K562 (cell line): ENCODE results near the gene ANP32B. TPM values are rescaled to one million over a fixed set of nuclear protein-coding genes. Genes with fewer than 3 reads are reported as not detected.

ENCODE experiments used
- ATAC-seq: fragments of 200-7000 bp; cut with Tn5 transposase; 3 replicates; pipeline ENCODE4 v1.9.1; 2020; ENCODE audit warnings: moderate library complexity
- BruUV-seq: library from RNA; stranded (reverse); fragments of 400-500 nt; replicated peaks from 2 replicates; lab custom pipeline; 2021; lab: Mats Ljungman, UMichigan
- CTCF ChIA-PET: fragments of 300-600 bp; formaldehyde crosslinking; extraction: SDS; loops from one replicate; lab custom pipeline; 2021; ENCODE audit warnings: low intra/inter-chr PET ratio; lab: Yijun Ruan, JAX
- POLR2A ChIA-PET: fragments of 300-600, 350-650 bp; sonication (Branson Sonifier 250); formaldehyde crosslinking; extraction: SDS; loops from one replicate; lab custom pipeline; 2021; ENCODE audit warnings: antibody characterized with exemption, inconsistent platforms; lab: Yijun Ruan, JAX
- DNase-seq, 4 experiments: peaks; one replicate each; pipeline versions ENCODE4 v3.0.0 to v3.0.0-alpha.2; 2011 to 2018; ENCODE audit warnings: low spot score in 3 of 4, mixed read lengths in 3 of 4; ENCODE audit errors: extremely low read depth in 1 of 4
- FAIRE-seq: peaks from 2 replicates; lab custom pipeline; 2011; peaks lifted over from hg19 to GRCh38; lab: Jason Lieb, UNC
- H2AFZ ChIP-seq: 2 replicates; pipeline ENCODE4 v1.6.0; 2011; ENCODE audit warnings: low read depth, low read length, control low read depth, inconsistent platforms
- H3K27ac ChIP-seq: fragments of 200-600 bp; 3 replicates; pipeline ENCODE4 v1.8.0; 2011; ENCODE audit warnings: low read depth, mild to moderate bottlenecking, control low read depth, inconsistent platforms, low read length, moderate library complexity, mixed read lengths; ENCODE audit errors: extremely low read depth
- H3K27me3 ChIP-seq, 2 experiments: fragments of 300-600 bp in 1 of 2; 2 replicates in 1 of 2; 3 replicates in 1 of 2; pipeline versions ENCODE4 v1.6.0 to v1.8.0; 2011; ENCODE audit warnings: inconsistent platforms in 2 of 2, low read length in 2 of 2, mild to moderate bottlenecking in 1 of 2, mixed read lengths in 1 of 2, moderate library complexity in 1 of 2; ENCODE audit not compliant: control insufficient read depth in 2 of 2, insufficient read depth in 2 of 2
- H3K36me3 ChIP-seq: fragments of 300-600 bp; 3 replicates; pipeline ENCODE4 v1.8.0; 2011; ENCODE audit warnings: mild to moderate bottlenecking, low read length, inconsistent platforms; ENCODE audit not compliant: control insufficient read depth, insufficient read depth
- H3K4me1 ChIP-seq, 2 experiments: fragments of 200-600 bp in 1 of 2; replicated peaks in 1 of 2; 2 replicates in 1 of 2; 3 replicates in 1 of 2; pipeline versions ENCODE4 v1.5.1 to v1.8.0; 2011; ENCODE audit warnings: inconsistent platforms in 2 of 2, low read length in 2 of 2, mild to moderate bottlenecking in 1 of 2, mixed read lengths in 1 of 2, moderate library complexity in 1 of 2; ENCODE audit not compliant: control insufficient read depth in 2 of 2, insufficient read depth in 2 of 2
- H3K4me2 ChIP-seq: 2 replicates; pipeline ENCODE4 v1.6.1; 2011; ENCODE audit warnings: low read length, control low read depth, inconsistent platforms, mixed read lengths; ENCODE audit not compliant: insufficient read depth
- H3K4me3 ChIP-seq: fragments of 200-600 bp; sonication (generic), shearing (Covaris generic); 2 replicates; pipeline ENCODE4 v1.5.1; 2016; ENCODE audit warnings: control low read depth, inconsistent platforms
- H3K79me2 ChIP-seq: fragments of 200-600 bp; 3 replicates; pipeline ENCODE4 v1.8.0; 2011; ENCODE audit warnings: low read length, inconsistent platforms; ENCODE audit not compliant: control insufficient read depth, insufficient read depth
- H3K9ac ChIP-seq, 2 experiments: 2 replicates each; pipeline versions ENCODE4 v1.6.0 to v1.6.1; 2011; ENCODE audit warnings: low read depth in 2 of 2, low read length in 2 of 2, control low read depth in 1 of 2, inconsistent platforms in 1 of 2, mild to moderate bottlenecking in 1 of 2, mixed read lengths in 1 of 2; ENCODE audit not compliant: insufficient read depth in 1 of 2
- H3K9me1 ChIP-seq: one replicate; pipeline ENCODE4 v1.6.0; 2011; ENCODE audit warnings: inconsistent platforms, mild to moderate bottlenecking, low read length, moderate library complexity; ENCODE audit not compliant: control insufficient read depth, insufficient read depth
- H3K9me3 ChIP-seq: replicated peaks from 2 replicates; pipeline ENCODE4 v1.5.1; 2011; ENCODE audit warnings: low read depth, low read length, inconsistent platforms; ENCODE audit not compliant: control insufficient read depth, insufficient read depth
- H4K20me1 ChIP-seq: replicated peaks from 2 replicates; pipeline ENCODE4 v1.6.1; 2011; ENCODE audit warnings: low read length, inconsistent platforms, mixed read lengths; ENCODE audit not compliant: control insufficient read depth, insufficient read depth
- CTBP1 ChIP-seq: fragments of 450-650 bp; IDR thresholded peaks from 2 replicates; pipeline ENCODE4 v1.6.1; 2016; ENCODE audit warnings: borderline replicate concordance
- HDAC3 ChIP-seq: fragments of 450-650 bp; IDR thresholded peaks from 2 replicates; pipeline ENCODE4 v1.6.1; 2018; ENCODE audit warnings: borderline replicate concordance, mild to moderate bottlenecking, moderate library complexity; ENCODE audit not compliant: partially characterized antibody
- HOMEZ ChIP-seq: fragments of 250-450 bp; sonication (Bioruptor Pico); IDR thresholded peaks from 2 replicates; pipeline ENCODE4 v1.4.0; 2020; ENCODE audit warnings: mild to moderate bottlenecking, moderate library complexity
- MEIS2 ChIP-seq: fragments of 450-650 bp; IDR thresholded peaks from 2 replicates; pipeline ENCODE4 v1.6.1; 2014; ENCODE audit warnings: mild to moderate bottlenecking; ENCODE audit not compliant: partially characterized antibody
- MTA1 ChIP-seq: fragments of 450-650 bp; IDR thresholded peaks from 2 replicates; pipeline ENCODE4 v1.6.1; 2017; ENCODE audit warnings: borderline replicate concordance
- POLR2A ChIP-seq: fragments of 450-650 bp; conservative IDR thresholded peaks from 2 replicates; pipeline ENCODE4 v1.6.1; 2016
- POLR2B ChIP-seq: fragments of 450-650 bp; IDR thresholded peaks from 2 replicates; pipeline ENCODE4 v1.6.1; 2018; ENCODE audit warnings: low read depth; ENCODE audit not compliant: partially characterized antibody
- PRDM10 ChIP-seq: fragments of 450-650 bp; IDR thresholded peaks from 2 replicates; pipeline ENCODE4 v1.6.1; 2018; ENCODE audit not compliant: partially characterized antibody
- RBM22 ChIP-seq: fragments of 200-400 bp; formaldehyde crosslinking; IDR thresholded peaks from 2 replicates; pipeline ENCODE4 v1.6.1; 2018; ENCODE audit warnings: low read length, low read depth; ENCODE audit not compliant: poor library complexity, severe bottlenecking
- RFX1 ChIP-seq: fragments of 450-650 bp; IDR thresholded peaks from 2 replicates; pipeline ENCODE4 v1.6.1; 2016; ENCODE audit warnings: mild to moderate bottlenecking, moderate library complexity
- SAP30 ChIP-seq: fragments of 200-600 bp; sonication (generic); IDR thresholded peaks from 2 replicates; pipeline ENCODE4 v1.6.1; 2012; ENCODE audit warnings: borderline replicate concordance, low read depth, mild to moderate bottlenecking, moderate library complexity, low read length, control low read depth, inconsistent platforms; ENCODE audit not compliant: insufficient read depth, poor library complexity, severe bottlenecking
- SUPT5H ChIP-seq: fragments of 450-650 bp; IDR thresholded peaks from 2 replicates; pipeline ENCODE4 v1.6.1; 2016
- THRAP3 ChIP-seq: fragments of 450-650 bp; IDR thresholded peaks from 2 replicates; pipeline ENCODE4 v1.6.1; 2016; ENCODE audit warnings: mild to moderate bottlenecking, inconsistent platforms, borderline replicate concordance
- ZNF316 ChIP-seq: fragments of 450-650 bp; IDR thresholded peaks from 2 replicates; pipeline ENCODE4 v1.6.1; 2016
- ZNF347 ChIP-seq: fragments of 450-650 bp; formaldehyde crosslinking; IDR thresholded peaks from 2 replicates; pipeline ENCODE4 v1.4.0; 2020; ENCODE audit warnings: low read depth, mild to moderate bottlenecking, moderate library complexity
- ZNF41 ChIP-seq: fragments of 250-450 bp; sonication (Bioruptor Pico); conservative IDR thresholded peaks from 2 replicates; pipeline ENCODE4 v1.4.0; 2020; ENCODE audit warnings: mild to moderate bottlenecking
- WGBS: fragments of 100-300 bp; shearing (Covaris generic); methylation state at CpG from one replicate; pipeline ENCODE4 v1.1.6; 2016; ENCODE audit warnings: low coverage, mixed read lengths; ENCODE audit not compliant: insufficient coverage; ENCODE audit errors: missing lambda C conversion rate; 5-methylcytosine and 5-hydroxymethylcytosine counted together
- in situ Hi-C: fragments of 300-500 bp; cut with MboI; formaldehyde crosslinking; loops from 4 replicates; pipeline ENCODE4 v1.15.0; 2018; ENCODE audit warnings: inconsistent platforms, mixed read lengths
- intact Hi-C: fragments of 100-400 bp; cut with micrococcal nuclease; formaldehyde crosslinking; loops from 2 replicates; pipeline ENCODE4 v1.14.2; 2022
- polyA plus RNA-seq, 8 experiments: library from polyadenylated mRNA; depleted of rRNA in 4 of 8; stranded (reverse) in 5 of 8; unstranded in 3 of 8; fragments of >200 nt; fragmentation: Nextera tagmentation in 2 of 8; fragmentation: Illumina TruSeq in 1 of 8; extraction: Ambion mirVana in 2 of 8; extraction: Trizol in 1 of 8; gene quantifications; 2 replicates each; pipeline versions ENCODE4 v1.2.1 to v1.2.3, GENCODE V29; 2011 to 2014; ENCODE audit warnings: inconsistent platforms in 1 of 8, missing spikeins in 1 of 8
- total RNA-seq, 7 experiments: library from RNA; depleted of rRNA in 6 of 7; stranded (reverse); fragments of >200 nt in 6 of 7; fragmentation: Illumina TruSeq in 2 of 7; extraction: Trizol in 2 of 7; gene quantifications; 2 replicates each; pipeline versions ENCODE4 v1.2.1 to v1.2.3, GENCODE V29; 2011 to 2021; ENCODE audit warnings: low replicate concordance in 1 of 7

Gene ANP32B
- total and polyA plus RNA-seq, 9 of the 15 experiments (the other 6 are each of a cell fraction or from before 2014, with no cell fraction given): 68.9 to 815 (median 141) TPM

- no peak for DNase-seq
- H3K4me1 ChIP-seq: no peaks in the 10 kb centered on the region
- no peaks in the 10 kb centered on the region for H3K9me1 ChIP-seq
- H3K4me3 ChIP-seq: no peak overlapping the region
- no peak overlapping the region for H3K27ac ChIP-seq
- no peak overlapping the region for H3K9ac ChIP-seq
- no peaks in the 10 kb centered on the region for H3K9me3 ChIP-seq
- peaks cover 11% of the 10 kb centered on the region; the same call in 1 of the 2 replicates for H4K20me1 ChIP-seq
- ChIA-PET CTCF (interaction anchor here (0.6 kb wide), 1 partner anchor 9 kb away, joined by 5 read pairs; no protein-coding TSS in a partner anchor), POLR2A (interaction anchor here (0.6 to 4.1 kb wide), 9 partner anchors 11 to 128 kb away, joined by 3 to 23 read pairs (median 3); no protein-coding TSS in a partner anchor)
- H3K27me3 ChIP-seq: no peaks in the 10 kb centered on the region
- H3K36me3 ChIP-seq: peaks cover 100% of the 10 kb centered on the region
- H3K4me2 ChIP-seq: no peak overlapping the region
- in situ Hi-C loops: no loop called here
- 88% methylated on average over 13 of the region's 13 CpGs for WGBS
- intact Hi-C loops: no loop called here
- H3K79me2 ChIP-seq: peaks cover 94% of the 10 kb centered on the region
- no peak overlapping the region for H2AFZ ChIP-seq
- BruUV-seq: no TSS peak
- no peak for FAIRE-seq
- ATAC-seq: no peak
- TF ChIP-seq POLR2B (peak; percentile 12), CTBP1 (no peak), THRAP3 (0 out of 2 replicates have a peak, but pooled peaks have one; percentile 21), HOMEZ (CRISPR knock-in tag) (no peak), MTA1 (no peak), RFX1 (no peak), ZNF347 (CRISPR knock-in tag) (no peak), POLR2A (peak; percentile 53), ZNF316 (peak; percentile 33; the same call in 1 of the 2 replicates), HDAC3 (no peak), PRDM10 (no peak), MEIS2 (no peak), RBM22 (peak; percentile 80), SAP30 (no peak), ZNF41 (CRISPR knock-in tag) (no peak), SUPT5H (peak; percentile 44)
Measured at GRCh38 chr9:98007251-98007928, 24.2 kb downstream of the ANP32B start.
